ENCODE data around the gene MAT2B.

Gene MAT2B

DNA sequence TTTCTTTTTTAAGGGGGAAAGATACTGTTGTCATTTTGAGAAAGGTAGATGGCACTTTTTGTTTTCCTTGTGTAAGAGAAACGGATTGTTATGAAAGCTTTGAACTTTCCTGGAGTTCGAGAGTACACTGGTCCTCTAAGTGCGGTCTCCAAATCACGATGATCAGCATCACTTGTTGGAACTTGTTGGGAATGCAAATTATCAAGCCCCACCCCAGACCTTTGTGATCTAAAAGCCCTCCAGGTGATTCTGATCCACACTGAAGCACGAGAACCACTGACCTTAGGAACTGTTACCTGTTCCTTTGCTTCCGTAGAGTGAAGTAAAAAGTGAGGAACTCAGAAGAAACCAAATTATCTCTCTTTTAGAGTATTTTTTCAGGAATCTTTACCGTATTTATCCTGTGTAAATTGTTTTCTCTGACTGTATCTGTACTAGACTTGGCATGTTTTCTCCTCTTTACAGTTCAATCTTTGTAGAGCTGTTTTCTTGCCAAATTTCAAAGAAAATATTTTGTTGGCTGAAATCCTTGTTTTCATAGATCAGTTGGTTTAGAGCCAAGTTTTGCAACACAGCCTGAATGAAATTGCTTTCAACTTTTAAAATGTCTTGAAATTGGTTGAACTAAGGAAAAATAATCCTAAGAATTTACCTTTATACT, 4.0 kb downstream of the MAT2B start:
- ChIA-PET POLR2A (interaction anchor here (0.7 to 2.8 kb wide), 2 partner anchors 49 to 71 kb away, joined by 3 to 17 read pairs; partner anchors contain the start of genes HMMR and NUDCD2), CTCF (interaction anchor here (0.8 kb wide), 1 partner anchor 20 kb away, joined by 3 read pairs; no protein-coding TSS in a partner anchor)
- H3K4me3 ChIP-seq (ENCODE audit: low read depth, low read length), result peak overlapping the region; percentile 9
- peaks cover 22 to 26% of the 10 kb centered on the region in 2 experiments for H3K36me3 ChIP-seq (ENCODE audit: control insufficient read depth in 2 of 2, insufficient read depth in 1 of 2, low read length in 2 of 2)
- H3K27ac ChIP-seq (ENCODE audit: extremely low read depth, low read depth, low read length), result peak overlapping the region; percentile 25
- peaks cover 14% of the 10 kb centered on the region for H3K4me1 ChIP-seq (ENCODE audit: control insufficient read depth, insufficient read depth, low read length)
- TF ChIP-seq ZNF555 (tag by site-specific recombination; conservative IDR thresholded peaks at IDR 0.05), result no peak
- peak; percentile 39; the same call in 1 of the 2 replicates for TF ChIP-seq PRDM6 (tag by site-specific recombination; IDR thresholded peaks at IDR 0.05)
- TF ChIP-seq IKZF3 (tag by site-specific recombination; IDR thresholded peaks at IDR 0.05), result 0 out of 2 replicates have a peak, but pooled peaks have one; percentile 31
- TF ChIP-seq ZNF549 (tag by site-specific recombination; IDR thresholded peaks at IDR 0.05), result no peak
- peak; percentile 48; the same call in 1 of the 2 replicates for TF ChIP-seq ZNF366 (tag by site-specific recombination; conservative IDR thresholded peaks at IDR 0.05)
- no peak for TF ChIP-seq ZBTB10 (tag by site-specific recombination; IDR thresholded peaks at IDR 0.05)
- no peak for TF ChIP-seq ZNF146 (tag by site-specific recombination; IDR thresholded peaks at IDR 0.05)
- peak; percentile 50; the same call in 1 of the 2 replicates for TF ChIP-seq KLF8 (tag by site-specific recombination; IDR thresholded peaks at IDR 0.05)
- TF ChIP-seq ZNF776 (tag by site-specific recombination; IDR thresholded peaks at IDR 0.05; ENCODE audit: borderline replicate concordance), result no peak
- no peak for TF ChIP-seq ZNF473 (tag by site-specific recombination; IDR thresholded peaks at IDR 0.05)
- peak; percentile 22; the same call in 1 of the 2 replicates for TF ChIP-seq ZBTB17 (tag by site-specific recombination; IDR thresholded peaks at IDR 0.05)
- no peak for TF ChIP-seq ZNF837 (tag by site-specific recombination; IDR thresholded peaks at IDR 0.05)
- no peak for TF ChIP-seq ZNF707 (tag by site-specific recombination; IDR thresholded peaks at IDR 0.05)
- TF ChIP-seq PRDM1 (tag by site-specific recombination; IDR thresholded peaks at IDR 0.05), result peak; percentile 96
- no peak for TF ChIP-seq ZNF571 (tag by site-specific recombination; IDR thresholded peaks at IDR 0.05)
- TF ChIP-seq ZNF624 (tag by site-specific recombination; IDR thresholded peaks at IDR 0.05), result no peak
- peak; percentile 81 for TF ChIP-seq SCRT2 (tag by site-specific recombination; IDR thresholded peaks at IDR 0.05)
- TF ChIP-seq, protein P1, sequence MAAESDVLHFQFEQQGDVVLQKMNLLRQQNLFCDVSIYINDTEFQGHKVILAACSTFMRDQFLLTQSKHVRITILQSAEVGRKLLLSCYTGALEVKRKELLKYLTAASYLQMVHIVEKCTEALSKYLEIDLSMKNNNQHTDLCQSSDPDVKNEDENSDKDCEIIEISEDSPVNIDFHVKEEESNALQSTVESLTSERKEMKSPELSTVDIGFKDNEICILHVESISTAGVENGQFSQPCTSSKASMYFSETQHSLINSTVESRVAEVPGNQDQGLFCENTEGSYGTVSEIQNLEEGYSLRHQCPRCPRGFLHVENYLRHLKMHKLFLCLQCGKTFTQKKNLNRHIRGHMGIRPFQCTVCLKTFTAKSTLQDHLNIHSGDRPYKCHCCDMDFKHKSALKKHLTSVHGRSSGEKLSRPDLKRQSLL (tag by site-specific recombination; IDR thresholded peaks at IDR 0.05), result no peak
- TF ChIP-seq TCF7L2 (IDR thresholded peaks at IDR 0.05; ENCODE audit: borderline replicate concordance, low read depth, low read length), result no peak
- TF ChIP-seq ZEB2 (tag by site-specific recombination; IDR thresholded peaks at IDR 0.05), result 0 out of 2 replicates have a peak, but pooled peaks have one; percentile 29
- TF ChIP-seq ZBTB48 (tag by site-specific recombination; IDR thresholded peaks at IDR 0.05), result no peak
- H3K9me3 ChIP-seq (ENCODE audit: control insufficient read depth, insufficient read depth, low read depth, low read length), result no peaks in the 10 kb centered on the region
